Esophagus muscularis mucosa (tissue), 4 donors: Measurements from ENCODE around the gene CAMTA1.

ENCODE experiments used
- EP300 ChIP-seq: sonication (generic); formaldehyde crosslinking; IDR thresholded peaks from one replicate; pipeline ENCODE4 v1.6.1; 2017; ENCODE audit warnings: antibody characterized with exemption
- POLR2A ChIP-seq: fragments of 450-650 bp; IDR thresholded peaks from one replicate; pipeline ENCODE4 v1.6.1; 2017; ENCODE audit warnings: antibody characterized with exemption, moderate library complexity, mild to moderate bottlenecking, low read depth
- POLR2AphosphoS5 ChIP-seq, 2 donors: sonication (generic); formaldehyde crosslinking; IDR thresholded peaks; one replicate each; pipeline ENCODE4 v1.6.1; 2017; ENCODE audit warnings: antibody characterized with exemption in 2 of 2
- TF ChIP-seq, protein P1 (sequence below), 3 experiments: fragments of 200-600 bp in 2 of 3; fragments of 450-650 bp in 1 of 3; sonication (generic) in 2 of 3; IDR thresholded peaks; one replicate each; pipeline ENCODE4 v1.5.1; 2017 to 2019; ENCODE audit warnings: antibody characterized with exemption in 3 of 3, mild to moderate bottlenecking in 2 of 3, moderate library complexity in 1 of 3

DNA sequence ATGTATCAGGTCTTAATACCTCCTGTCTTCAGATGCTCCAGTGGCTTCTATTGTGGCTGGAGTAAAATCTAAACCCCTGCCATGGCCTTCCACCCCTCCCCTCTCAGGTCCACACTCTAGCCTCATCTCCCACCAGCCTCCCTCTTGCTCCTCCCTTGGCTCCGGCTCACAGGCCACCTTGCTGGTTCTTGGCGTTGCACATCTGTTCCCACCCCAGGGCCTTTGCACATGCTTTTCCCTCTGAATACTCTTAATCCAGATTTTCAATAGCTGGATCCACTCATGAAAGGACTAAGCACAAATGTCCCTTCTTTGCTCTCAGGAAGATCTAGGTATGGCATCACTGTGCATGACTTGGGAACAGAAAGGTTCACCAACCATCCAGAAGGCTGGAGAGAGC is 570.4 kb downstream of the CAMTA1 start:
- TF ChIP-seq POLR2A (no peak), EP300 (no peak), POLR2AphosphoS5 (IDR thresholded peaks at IDR 0.05) (no peak)
- TF ChIP-seq, protein P1, sequence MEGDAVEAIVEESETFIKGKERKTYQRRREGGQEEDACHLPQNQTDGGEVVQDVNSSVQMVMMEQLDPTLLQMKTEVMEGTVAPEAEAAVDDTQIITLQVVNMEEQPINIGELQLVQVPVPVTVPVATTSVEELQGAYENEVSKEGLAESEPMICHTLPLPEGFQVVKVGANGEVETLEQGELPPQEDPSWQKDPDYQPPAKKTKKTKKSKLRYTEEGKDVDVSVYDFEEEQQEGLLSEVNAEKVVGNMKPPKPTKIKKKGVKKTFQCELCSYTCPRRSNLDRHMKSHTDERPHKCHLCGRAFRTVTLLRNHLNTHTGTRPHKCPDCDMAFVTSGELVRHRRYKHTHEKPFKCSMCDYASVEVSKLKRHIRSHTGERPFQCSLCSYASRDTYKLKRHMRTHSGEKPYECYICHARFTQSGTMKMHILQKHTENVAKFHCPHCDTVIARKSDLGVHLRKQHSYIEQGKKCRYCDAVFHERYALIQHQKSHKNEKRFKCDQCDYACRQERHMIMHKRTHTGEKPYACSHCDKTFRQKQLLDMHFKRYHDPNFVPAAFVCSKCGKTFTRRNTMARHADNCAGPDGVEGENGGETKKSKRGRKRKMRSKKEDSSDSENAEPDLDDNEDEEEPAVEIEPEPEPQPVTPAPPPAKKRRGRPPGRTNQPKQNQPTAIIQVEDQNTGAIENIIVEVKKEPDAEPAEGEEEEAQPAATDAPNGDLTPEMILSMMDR (IDR thresholded peaks at IDR 0.05) = no peak
